ENCODE results near the gene GPX4. TPM values are rescaled to one million over a fixed set of nuclear protein-coding genes. Genes with fewer than 3 reads are reported as not detected.

GPX4 gene
- total and polyA plus RNA-seq, 12 donors = 244 to 487 (median 316) TPM

DNA sequence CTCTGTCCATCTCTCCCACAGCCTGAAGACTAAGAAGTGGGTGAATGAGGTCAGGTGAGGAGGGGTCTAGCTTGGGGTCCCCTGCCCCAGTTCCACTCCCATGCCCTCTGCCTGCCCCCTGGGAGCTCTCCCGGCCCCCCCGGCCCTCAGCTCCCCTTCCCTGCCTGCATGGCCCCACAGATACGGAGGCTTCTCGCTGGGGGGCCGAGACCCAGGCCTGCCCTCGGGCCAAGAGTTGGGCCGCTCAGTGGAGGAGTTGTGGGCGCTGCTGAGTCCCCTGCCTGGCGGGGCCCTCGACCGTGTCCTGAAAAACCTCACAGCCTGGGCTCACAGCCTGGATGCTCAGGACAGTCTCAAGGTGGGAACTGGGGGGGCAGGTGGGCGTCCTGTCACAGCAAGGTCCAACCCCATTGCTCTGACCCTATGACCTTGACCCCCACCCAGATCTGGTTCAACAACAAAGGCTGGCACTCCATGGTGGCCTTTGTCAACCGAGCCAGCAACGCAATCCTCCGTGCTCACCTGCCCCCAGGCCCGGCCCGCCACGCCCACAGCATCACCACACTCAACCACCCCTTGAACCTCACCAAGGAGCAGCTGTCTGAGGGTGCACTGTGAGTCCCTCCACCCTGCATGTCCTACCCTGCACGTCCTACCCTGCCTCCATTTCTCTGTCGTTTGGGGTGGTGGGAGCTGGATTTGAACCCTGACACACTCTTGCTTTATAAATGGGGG is 47.7 kb upstream of the GPX4 start:
- WGBS, 2 donors = 96 to 97% methylated on average over 20 of the region's 20 CpGs
- ATAC-seq = peak in 1 of 8 donors; percentile 21
- Histone ChIP-seq H3K4me1 (no peaks in the 10 kb centered on the region), H3K27me3 (no peaks in the 10 kb centered on the region), H3K36me3 (peaks cover 0 to 39% (median 0%) of the 10 kb centered on the region in 9 donors), H3K27ac (no peak overlapping the region), H3K4me3 (no peak overlapping the region), H3K9me3 (peaks cover 0 to 65% (median 34%) of the 10 kb centered on the region in 11 donors)
- intact Hi-C loops (cut with DNase I) = no loop called here
- TF ChIP-seq, protein P1, sequence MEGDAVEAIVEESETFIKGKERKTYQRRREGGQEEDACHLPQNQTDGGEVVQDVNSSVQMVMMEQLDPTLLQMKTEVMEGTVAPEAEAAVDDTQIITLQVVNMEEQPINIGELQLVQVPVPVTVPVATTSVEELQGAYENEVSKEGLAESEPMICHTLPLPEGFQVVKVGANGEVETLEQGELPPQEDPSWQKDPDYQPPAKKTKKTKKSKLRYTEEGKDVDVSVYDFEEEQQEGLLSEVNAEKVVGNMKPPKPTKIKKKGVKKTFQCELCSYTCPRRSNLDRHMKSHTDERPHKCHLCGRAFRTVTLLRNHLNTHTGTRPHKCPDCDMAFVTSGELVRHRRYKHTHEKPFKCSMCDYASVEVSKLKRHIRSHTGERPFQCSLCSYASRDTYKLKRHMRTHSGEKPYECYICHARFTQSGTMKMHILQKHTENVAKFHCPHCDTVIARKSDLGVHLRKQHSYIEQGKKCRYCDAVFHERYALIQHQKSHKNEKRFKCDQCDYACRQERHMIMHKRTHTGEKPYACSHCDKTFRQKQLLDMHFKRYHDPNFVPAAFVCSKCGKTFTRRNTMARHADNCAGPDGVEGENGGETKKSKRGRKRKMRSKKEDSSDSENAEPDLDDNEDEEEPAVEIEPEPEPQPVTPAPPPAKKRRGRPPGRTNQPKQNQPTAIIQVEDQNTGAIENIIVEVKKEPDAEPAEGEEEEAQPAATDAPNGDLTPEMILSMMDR (IDR thresholded peaks at IDR 0.05) = no peak
- DNase-seq = no peak

DNA sequence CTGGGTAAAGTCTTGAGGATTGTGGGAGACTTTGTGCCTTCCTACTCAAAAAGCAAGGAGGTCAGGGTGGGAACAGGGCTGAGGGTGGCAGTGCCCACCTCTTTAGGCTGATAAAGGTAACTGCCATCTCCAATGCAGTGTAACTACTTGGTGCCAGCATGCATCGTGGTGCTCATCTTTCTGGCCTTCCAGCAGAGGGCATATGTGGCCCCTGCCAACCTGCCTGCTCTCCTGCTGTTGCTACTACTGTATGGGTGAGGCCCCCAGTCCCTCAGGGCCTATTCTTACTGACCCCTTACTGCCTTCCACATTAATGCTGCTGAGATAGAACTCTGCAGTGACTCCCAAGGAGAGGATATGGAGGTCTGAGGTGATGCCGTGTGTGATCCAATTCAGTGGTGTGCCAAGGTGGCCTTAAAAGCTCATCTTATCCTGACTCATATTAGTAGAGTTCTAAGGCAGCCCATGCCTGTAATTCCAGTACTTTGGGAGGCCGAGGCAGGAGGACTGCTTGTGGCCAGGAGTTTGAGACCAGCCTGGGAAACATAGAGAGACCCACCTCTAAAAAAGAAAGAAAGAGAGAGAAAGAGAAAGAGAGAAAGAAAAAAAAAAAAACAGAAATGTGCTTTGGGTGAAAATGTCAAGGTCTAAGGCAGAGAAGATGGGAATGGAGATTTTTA is 46.5 kb upstream of the GPX4 start:
- Histone ChIP-seq H3K27ac (no peak overlapping the region), H3K36me3 (peaks cover 0 to 39% (median 0%) of the 10 kb centered on the region in 9 donors), H3K9me3 (peaks cover 0 to 65% (median 34%) of the 10 kb centered on the region in 11 donors), H3K4me1 (no peaks in the 10 kb centered on the region), H3K27me3 (no peaks in the 10 kb centered on the region), H3K4me3 (no peak overlapping the region)
- ATAC-seq (peak in 1 of 8 donors; percentile 33), DNase-seq (no peak)
- intact Hi-C loops (cut with DNase I) = no loop called here
- WGBS, 2 donors = 42 to 54% methylated on average over 3 of the region's 3 CpGs
- TF ChIP-seq, protein P1 (IDR thresholded peaks at IDR 0.05) = peak in 2 of 9 donors; percentile 5 to 39

DNA sequence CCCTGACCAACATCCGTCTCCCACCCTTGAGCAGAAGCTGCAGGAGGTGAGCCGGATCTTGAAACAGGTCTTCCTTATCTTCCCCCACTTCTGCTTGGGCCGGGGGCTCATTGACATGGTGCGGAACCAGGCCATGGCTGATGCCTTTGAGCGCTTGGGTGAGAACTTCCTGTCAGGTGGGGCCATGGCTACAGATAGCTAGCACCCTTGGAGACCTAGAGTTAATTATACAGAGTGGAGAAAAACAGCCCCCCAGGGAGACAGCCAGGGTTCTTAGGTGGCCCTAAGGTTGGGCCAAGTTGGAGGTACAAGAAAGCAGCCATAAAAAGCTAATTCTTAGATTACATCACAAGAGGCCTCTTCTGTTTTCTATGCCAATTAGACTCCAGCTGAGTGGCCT is 45.7 kb upstream of the GPX4 start:
- 96% methylated on average over 5 of the region's 5 CpGs for WGBS, 2 donors
- H3K27me3 ChIP-seq = no peaks in the 10 kb centered on the region
- H3K36me3 ChIP-seq = peaks cover 0 to 39% (median 0%) of the 10 kb centered on the region in 9 donors
- no peaks in the 10 kb centered on the region for H3K4me1 ChIP-seq
- H3K9me3 ChIP-seq = peaks cover 0 to 65% (median 34%) of the 10 kb centered on the region in 11 donors
- DNase-seq = no peak
- TF ChIP-seq, protein P1 (IDR thresholded peaks at IDR 0.05) = no peak
- intact Hi-C loops (cut with DNase I) = no loop called here
- no peak overlapping the region for H3K27ac ChIP-seq
- no peak overlapping the region for H3K4me3 ChIP-seq
- no peak for ATAC-seq

DNA sequence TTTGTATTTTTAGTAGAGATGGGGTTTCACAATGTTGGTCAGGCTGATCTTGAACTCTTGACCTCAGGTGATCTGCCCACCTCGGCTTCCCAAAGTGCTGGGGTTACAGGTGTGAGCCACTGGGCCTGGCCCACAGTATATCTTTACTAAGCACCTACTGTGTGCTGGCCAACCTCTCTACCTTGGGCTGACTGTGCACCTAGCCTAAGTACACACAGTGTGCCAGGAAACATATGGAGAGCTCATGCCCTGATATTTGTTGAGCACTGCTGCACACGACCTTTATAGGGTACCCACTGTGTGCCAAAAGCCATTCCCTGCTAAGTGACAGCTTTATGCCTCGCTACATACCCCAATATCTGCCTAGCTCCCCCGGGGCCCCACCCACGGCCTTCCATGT is 43.1 kb upstream of the GPX4 start:
- TF ChIP-seq, protein P1 (IDR thresholded peaks at IDR 0.05) = no peak
- Histone ChIP-seq H3K4me3 (no peak overlapping the region), H3K9me3 (peaks cover 0 to 52% (median 33%) of the 10 kb centered on the region in 11 donors), H3K27ac (no peak overlapping the region), H3K36me3 (peaks cover 0 to 38% (median 0%) of the 10 kb centered on the region in 9 donors), H3K4me1 (peaks cover 0 to 14% (median 11%) of the 10 kb centered on the region in 9 donors), H3K27me3 (peaks cover 0 to 22% (median 15%) of the 10 kb centered on the region in 7 donors)
- ATAC-seq (no peak), DNase-seq (no peak)
- intact Hi-C loops (cut with DNase I) = no loop called here
- 88 to 90% methylated on average over 5 of the region's 5 CpGs for WGBS, 2 donors

All from heart right ventricle (tissue), 16 donors.